ENCODE results near the gene PACRG. TPM values are rescaled to one million over a fixed set of nuclear protein-coding genes. Genes with fewer than 3 reads are reported as not detected.

Gene PACRG
- total RNA-seq, 1 experiment from 2014 or later = 0.26 TPM

DNA sequence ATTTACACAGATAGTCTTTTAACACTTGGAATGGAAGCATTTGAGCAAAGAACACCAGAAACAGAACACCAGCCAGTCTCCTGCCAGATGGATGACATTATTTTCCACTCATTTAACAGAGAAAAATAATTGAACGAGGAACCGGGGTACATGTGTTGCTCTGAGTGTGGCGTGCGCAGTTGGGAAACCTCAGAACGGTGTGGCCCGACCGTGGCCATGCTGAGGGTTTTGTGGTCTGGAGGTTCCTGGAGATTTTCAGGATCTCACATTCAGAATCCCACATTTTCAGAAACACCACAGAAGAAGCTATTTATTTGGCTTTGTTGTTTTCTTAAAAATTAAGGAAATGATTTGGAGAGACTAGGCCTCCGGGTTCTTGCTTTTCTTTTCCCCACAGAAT is 559.9 kb downstream of the PACRG start:
- H3K27ac Mint-ChIP-seq = no peak overlapping the region
- no peak overlapping the region for H2AFZ ChIP-seq (ENCODE audit: low read length)
- H3K23ac ChIP-seq (ENCODE audit: insufficient read length, low read depth, low read length) = no peak overlapping the region
- H3K4me1 ChIP-seq (ENCODE audit: insufficient read depth, low read length) = no peaks in the 10 kb centered on the region; the same call in 1 of the 2 replicates
- H3K79me2 ChIP-seq (ENCODE audit: insufficient read depth, low read length) = no peaks in the 10 kb centered on the region
- no peak overlapping the region for H3K4me3 Mint-ChIP-seq
- no peaks in the 10 kb centered on the region for H3K23me2 ChIP-seq (ENCODE audit: insufficient read length, low read depth, low read length, poor library complexity, severe bottlenecking)
- no peak overlapping the region for H3K14ac ChIP-seq (ENCODE audit: insufficient read depth, low read length)
- no peak for TF ChIP-seq CTCF (conservative IDR thresholded peaks at IDR 0.05)
- no CpG with 5 or more reads among the region's 8 CpGs for WGBS (ENCODE audit: extremely low coverage, insufficient read length, low lambda C conversion rate)
- no peak overlapping the region for H4K5ac ChIP-seq (ENCODE audit: insufficient read length, low read depth, low read length)
- no peak overlapping the region for H2BK5ac ChIP-seq (ENCODE audit: insufficient read length, low read length)
- H2AK5ac ChIP-seq (ENCODE audit: insufficient read length, low read length) = no peak overlapping the region
- H3K9me3 ChIP-seq (ENCODE audit: control insufficient read depth, low read depth, low read length) = no peaks in the 10 kb centered on the region
- no peak overlapping the region for H3K9ac ChIP-seq (ENCODE audit: extremely low read depth, insufficient read length, low read length)
- no peak for DNase-seq
- no peak overlapping the region for H2BK12ac ChIP-seq (ENCODE audit: insufficient read length, low read depth, low read length)
- no peak overlapping the region for H3K27ac ChIP-seq (ENCODE audit: insufficient read length, low read depth, low read length)
- H2BK120ac ChIP-seq (ENCODE audit: low read depth, low read length, poor library complexity, severe bottlenecking) = no peak overlapping the region
- no peak overlapping the region for H3K4me2 ChIP-seq (ENCODE audit: insufficient read depth, insufficient read length, low read length)
- H2BK15ac ChIP-seq (ENCODE audit: low read depth, low read length) = no peak overlapping the region
- H4K91ac ChIP-seq (ENCODE audit: insufficient read length, low read depth, low read length) = no peak overlapping the region
- H3K27me3 ChIP-seq (ENCODE audit: insufficient read depth, low read length) = no peaks in the 10 kb centered on the region
- H4K8ac ChIP-seq (replicated peaks; ENCODE audit: insufficient read length, low read depth, low read length) = no peak overlapping the region
- no peaks in the 10 kb centered on the region; a peak in 1 of 5 replicates for H3K9me3 Mint-ChIP-seq
- no peak overlapping the region for H3K56ac ChIP-seq (ENCODE audit: insufficient read length, low read depth, low read length)
- H3K18ac ChIP-seq (ENCODE audit: insufficient read length, low read depth, low read length) = no peak overlapping the region
- H3K27me3 Mint-ChIP-seq (ENCODE audit: low read depth) = no peaks in the 10 kb centered on the region
- H3T11ph ChIP-seq (ENCODE audit: low read length) = no peak overlapping the region
- H3K36me3 Mint-ChIP-seq (ENCODE audit: insufficient read depth in 1 of 3, low read depth in 3 of 3) = 0 out of 7 replicates have a peak, but pooled peaks cover 0 to 2% (median 0%) of the 10 kb centered on the region in 3 experiments
- H2BK20ac ChIP-seq (ENCODE audit: low read depth, low read length, poor library complexity, severe bottlenecking) = no peak overlapping the region
- no peaks in the 10 kb centered on the region for H3K79me1 ChIP-seq (ENCODE audit: insufficient read depth, low read depth, low read length, poor library complexity, severe bottlenecking)
- no peaks in the 10 kb centered on the region for H4K20me1 ChIP-seq (ENCODE audit: control insufficient read depth, insufficient read depth, insufficient read length)
- H3K4ac ChIP-seq (ENCODE audit: low read depth, low read length) = no peak overlapping the region
- H3K4me1 Mint-ChIP-seq = peaks cover 5 to 9% of the 10 kb centered on the region in 2 experiments; a peak in 3 of 4 replicates
